ENCODE results near the gene AK4.
A peak's percentile ranks its signal among the peaks of the same experiment; 100 is the strongest.

The AK4 gene

GRCh38 chr1:65237503-65237902 is 89.5 kb downstream of the AK4 start:
- Histone ChIP-seq H3K27ac (ENCODE audit: low read depth, low read length) (no peak overlapping the region), H3K27me3 (ENCODE audit: control insufficient read depth in 1 of 2, insufficient read depth in 2 of 2, low read length in 2 of 2) (no peaks in the 10 kb centered on the region), H3K9ac (ENCODE audit: low read depth in 1 of 2, low read length in 2 of 2) (no peak overlapping the region), H3K36me3 (ENCODE audit: control insufficient read depth in 1 of 2, insufficient read depth in 2 of 2, low read length in 2 of 2) (no peaks in the 10 kb centered on the region), H3K9me3 (ENCODE audit: control insufficient read depth in 1 of 2, low read length in 2 of 2) (peaks cover 5 to 7% of the 10 kb centered on the region in 2 donors), H3K4me3 (ENCODE audit: low read depth in 1 of 2, low read length in 2 of 2) (no peak overlapping the region), H3K4me1 (ENCODE audit: control insufficient read depth in 1 of 2, insufficient read depth in 2 of 2, low read length in 2 of 2) (no peaks in the 10 kb centered on the region)

GRCh38 chr1:65238010-65238409 is 90.0 kb downstream of the AK4 start:
- Histone ChIP-seq H3K9me3 (ENCODE audit: control insufficient read depth in 1 of 2, low read length in 2 of 2) (peaks cover 5 to 7% of the 10 kb centered on the region in 2 donors), H3K4me1 (ENCODE audit: control insufficient read depth in 1 of 2, insufficient read depth in 2 of 2, low read length in 2 of 2) (no peaks in the 10 kb centered on the region), H3K36me3 (ENCODE audit: control insufficient read depth in 1 of 2, insufficient read depth in 2 of 2, low read length in 2 of 2) (no peaks in the 10 kb centered on the region), H3K4me3 (ENCODE audit: low read depth in 1 of 2, low read length in 2 of 2) (no peak overlapping the region), H3K27ac (ENCODE audit: low read depth, low read length) (no peak overlapping the region), H3K9ac (ENCODE audit: low read depth in 1 of 2, low read length in 2 of 2) (no peak overlapping the region), H3K27me3 (ENCODE audit: control insufficient read depth in 1 of 2, insufficient read depth in 2 of 2, low read length in 2 of 2) (no peaks in the 10 kb centered on the region)

- Histone ChIP-seq H3K36me3 (ENCODE audit: control insufficient read depth in 1 of 2, insufficient read depth in 2 of 2, low read length in 2 of 2) (no peaks in the 10 kb centered on the region), H3K9me3 (ENCODE audit: control insufficient read depth in 1 of 2, low read length in 2 of 2) (no peaks in the 10 kb centered on the region), H3K4me3 (ENCODE audit: low read depth in 1 of 2, low read length in 2 of 2) (no peak overlapping the region), H3K4me1 (ENCODE audit: control insufficient read depth in 1 of 2, insufficient read depth in 2 of 2, low read length in 2 of 2) (no peaks in the 10 kb centered on the region), H3K27me3 (ENCODE audit: control insufficient read depth in 1 of 2, insufficient read depth in 2 of 2, low read length in 2 of 2) (no peaks in the 10 kb centered on the region), H3K27ac (ENCODE audit: low read depth, low read length) (no peak overlapping the region), H3K9ac (ENCODE audit: low read depth in 1 of 2, low read length in 2 of 2) (no peak overlapping the region)
Observed at GRCh38 chr1:65243491-65243890, 95.5 kb downstream of the AK4 start.

GRCh38 chr1:65245295-65245694 is 97.3 kb downstream of the AK4 start:
- Histone ChIP-seq H3K9me3 (ENCODE audit: control insufficient read depth in 1 of 2, low read length in 2 of 2) (no peaks in the 10 kb centered on the region), H3K4me3 (ENCODE audit: low read depth in 1 of 2, low read length in 2 of 2) (no peak overlapping the region), H3K27me3 (ENCODE audit: control insufficient read depth in 1 of 2, insufficient read depth in 2 of 2, low read length in 2 of 2) (no peaks in the 10 kb centered on the region), H3K36me3 (ENCODE audit: control insufficient read depth in 1 of 2, insufficient read depth in 2 of 2, low read length in 2 of 2) (no peaks in the 10 kb centered on the region), H3K4me1 (ENCODE audit: control insufficient read depth in 1 of 2, insufficient read depth in 2 of 2, low read length in 2 of 2) (no peaks in the 10 kb centered on the region), H3K27ac (ENCODE audit: low read depth, low read length) (no peak overlapping the region), H3K9ac (ENCODE audit: low read depth in 1 of 2, low read length in 2 of 2) (no peak overlapping the region)

- Histone ChIP-seq H3K27me3 (ENCODE audit: control insufficient read depth in 1 of 2, insufficient read depth in 2 of 2, low read length in 2 of 2) (no peaks in the 10 kb centered on the region), H3K4me1 (ENCODE audit: control insufficient read depth in 1 of 2, insufficient read depth in 2 of 2, low read length in 2 of 2) (no peaks in the 10 kb centered on the region), H3K9me3 (ENCODE audit: control insufficient read depth in 1 of 2, low read length in 2 of 2) (no peaks in the 10 kb centered on the region), H3K9ac (ENCODE audit: low read depth in 1 of 2, low read length in 2 of 2) (no peak overlapping the region), H3K27ac (ENCODE audit: low read depth, low read length) (no peak overlapping the region), H3K4me3 (ENCODE audit: low read depth in 1 of 2, low read length in 2 of 2) (no peak overlapping the region), H3K36me3 (ENCODE audit: control insufficient read depth in 1 of 2, insufficient read depth in 2 of 2, low read length in 2 of 2) (no peaks in the 10 kb centered on the region)
Observed at GRCh38 chr1:65247419-65248359, 99.7 kb downstream of the AK4 start.

- Histone ChIP-seq H3K9me3 (ENCODE audit: control insufficient read depth in 1 of 2, low read length in 2 of 2) (no peaks in the 10 kb centered on the region), H3K9ac (ENCODE audit: low read depth in 1 of 2, low read length in 2 of 2) (no peak overlapping the region), H3K4me3 (ENCODE audit: low read depth in 1 of 2, low read length in 2 of 2) (no peak overlapping the region), H3K36me3 (ENCODE audit: control insufficient read depth in 1 of 2, insufficient read depth in 2 of 2, low read length in 2 of 2) (no peaks in the 10 kb centered on the region), H3K27me3 (ENCODE audit: control insufficient read depth in 1 of 2, insufficient read depth in 2 of 2, low read length in 2 of 2) (peaks cover 12 to 13% of the 10 kb centered on the region in 2 donors), H3K4me1 (ENCODE audit: control insufficient read depth in 1 of 2, insufficient read depth in 2 of 2, low read length in 2 of 2) (peaks cover 13 to 15% of the 10 kb centered on the region in 2 donors), H3K27ac (ENCODE audit: low read depth, low read length) (no peak overlapping the region)
Observed at GRCh38 chr1:65250826-65251225, 102.8 kb downstream of the AK4 start.

GRCh38 chr1:65253800-65254319 is 105.9 kb downstream of the AK4 start:
- H3K4me3 ChIP-seq (ENCODE audit: low read depth in 1 of 2, low read length in 2 of 2) = peak overlapping the region; percentile 73 to 77
- H3K9ac ChIP-seq (ENCODE audit: low read depth in 1 of 2, low read length in 2 of 2) = peak overlapping the region; percentile 16 to 55
- no peak overlapping the region for H3K27ac ChIP-seq (ENCODE audit: low read depth, low read length)
- H3K4me1 ChIP-seq (ENCODE audit: control insufficient read depth in 1 of 2, insufficient read depth in 2 of 2, low read length in 2 of 2) = peaks cover 13 to 15% of the 10 kb centered on the region in 2 donors
- peaks cover 13% of the 10 kb centered on the region in 2 donors for H3K27me3 ChIP-seq (ENCODE audit: control insufficient read depth in 1 of 2, insufficient read depth in 2 of 2, low read length in 2 of 2)
- H3K36me3 ChIP-seq (ENCODE audit: control insufficient read depth in 1 of 2, insufficient read depth in 2 of 2, low read length in 2 of 2) = no peaks in the 10 kb centered on the region
- no peaks in the 10 kb centered on the region for H3K9me3 ChIP-seq (ENCODE audit: control insufficient read depth in 1 of 2, low read length in 2 of 2)

- H3K9ac ChIP-seq (ENCODE audit: low read depth in 1 of 2, low read length in 2 of 2) = peak overlapping the region; percentile 55
- peak overlapping the region; percentile 77 for H3K4me3 ChIP-seq (ENCODE audit: low read depth in 1 of 2, low read length in 2 of 2)
- H3K27ac ChIP-seq (ENCODE audit: low read depth, low read length) = no peak overlapping the region
- peaks cover 13 to 15% of the 10 kb centered on the region in 2 donors for H3K4me1 ChIP-seq (ENCODE audit: control insufficient read depth in 1 of 2, insufficient read depth in 2 of 2, low read length in 2 of 2)
- H3K27me3 ChIP-seq (ENCODE audit: control insufficient read depth in 1 of 2, insufficient read depth in 2 of 2, low read length in 2 of 2) = peaks cover 13% of the 10 kb centered on the region in 2 donors
- H3K9me3 ChIP-seq (ENCODE audit: control insufficient read depth in 1 of 2, low read length in 2 of 2) = no peaks in the 10 kb centered on the region
- no peaks in the 10 kb centered on the region for H3K36me3 ChIP-seq (ENCODE audit: control insufficient read depth in 1 of 2, insufficient read depth in 2 of 2, low read length in 2 of 2)
Observed at GRCh38 chr1:65254320-65255034, 106.5 kb downstream of the AK4 start.

GRCh38 chr1:65255035-65255655 is 107.1 kb downstream of the AK4 start:
- Histone ChIP-seq H3K27ac (ENCODE audit: low read depth, low read length) (no peak overlapping the region), H3K4me3 (ENCODE audit: low read depth in 1 of 2, low read length in 2 of 2) (peak overlapping the region; percentile 69 to 77), H3K9ac (ENCODE audit: low read depth in 1 of 2, low read length in 2 of 2) (peak overlapping the region in 1 of 2 donors; percentile 55)

More at GRCh38 chr1:65255035-65255655, 107.1 kb downstream of the AK4 start:
- H3K36me3 ChIP-seq (ENCODE audit: control insufficient read depth in 1 of 2, insufficient read depth in 2 of 2, low read length in 2 of 2) = no peaks in the 10 kb centered on the region
- peaks cover 13 to 15% of the 10 kb centered on the region in 2 donors for H3K4me1 ChIP-seq (ENCODE audit: control insufficient read depth in 1 of 2, insufficient read depth in 2 of 2, low read length in 2 of 2)
- H3K9me3 ChIP-seq (ENCODE audit: control insufficient read depth in 1 of 2, low read length in 2 of 2) = no peaks in the 10 kb centered on the region
- peaks cover 13% of the 10 kb centered on the region in 2 donors for H3K27me3 ChIP-seq (ENCODE audit: control insufficient read depth in 1 of 2, insufficient read depth in 2 of 2, low read length in 2 of 2)

All from duodenal mucosa (tissue), 2 donors.